ENCODE data around the gene PCYOX1L. TPM values are rescaled to one million over a fixed set of nuclear protein-coding genes. Genes with fewer than 3 reads are reported as not detected.
A peak's percentile ranks its signal among the peaks of the same experiment; 100 is the strongest.

Gene PCYOX1L
- total RNA-seq, 3 donors from 2014 or later, result 3.2 to 6.6 (median 5.2) TPM

GRCh38 chr5:149320791-149321330 is 37.0 kb upstream of the PCYOX1L start:
- no peaks in the 10 kb centered on the region for H3K27me3 ChIP-seq
- H3K4me3 ChIP-seq, result no peak overlapping the region
- peak overlapping the region; percentile 1 to 23 for H3K27ac ChIP-seq
- no peaks in the 10 kb centered on the region for H3K36me3 ChIP-seq
- intact Hi-C loops (cut with DNase I; ENCODE audit: low total_unique reads), result no loop called here
- TF ChIP-seq POLR2AphosphoS5 (IDR thresholded peaks at IDR 0.05), result no peak
- no peak for TF ChIP-seq POLR2A (IDR thresholded peaks at IDR 0.05)
- no peak for TF ChIP-seq CTCF (IDR thresholded peaks at IDR 0.05)
- H3K4me1 ChIP-seq, result peaks cover 0 to 7% of the 10 kb centered on the region in 2 donors
- H3K9me3 ChIP-seq, result no peaks in the 10 kb centered on the region
- peak; percentile 80 to 84 for DNase-seq (ENCODE audit: low spot score in 2 of 2)

DNA sequence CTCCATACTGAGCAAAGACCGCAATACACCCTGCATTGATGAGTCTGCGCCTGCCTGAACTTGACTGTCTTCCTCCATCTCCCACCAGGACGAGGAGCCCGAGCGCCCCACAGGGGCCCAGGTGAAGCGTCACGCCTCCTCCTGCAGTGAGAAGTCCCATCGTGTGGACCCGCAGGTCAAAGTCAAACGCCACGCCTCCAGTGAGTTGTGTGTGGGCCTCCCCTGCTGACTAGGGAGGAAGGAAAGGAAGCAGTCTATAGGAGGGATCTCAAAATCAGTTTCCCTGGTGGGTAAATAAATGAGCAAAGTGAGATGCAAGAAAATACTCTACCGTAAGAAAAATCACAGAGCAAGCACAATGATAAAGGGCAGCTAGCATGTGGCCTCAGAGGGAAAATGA is 35.3 kb upstream of the PCYOX1L start:
- Histone ChIP-seq H3K4me1 (peaks cover 0 to 7% of the 10 kb centered on the region in 2 donors), H3K4me3 (no peak overlapping the region), H3K36me3 (no peaks in the 10 kb centered on the region), H3K27me3 (no peaks in the 10 kb centered on the region), H3K27ac (no peak overlapping the region), H3K9me3 (no peaks in the 10 kb centered on the region)
- intact Hi-C loops (cut with DNase I; ENCODE audit: low total_unique reads), result no loop called here
- TF ChIP-seq POLR2AphosphoS5 (IDR thresholded peaks at IDR 0.05) (no peak), POLR2A (IDR thresholded peaks at IDR 0.05) (no peak), CTCF (IDR thresholded peaks at IDR 0.05) (no peak)
- no peak for DNase-seq (ENCODE audit: low spot score in 2 of 2)

DNA sequence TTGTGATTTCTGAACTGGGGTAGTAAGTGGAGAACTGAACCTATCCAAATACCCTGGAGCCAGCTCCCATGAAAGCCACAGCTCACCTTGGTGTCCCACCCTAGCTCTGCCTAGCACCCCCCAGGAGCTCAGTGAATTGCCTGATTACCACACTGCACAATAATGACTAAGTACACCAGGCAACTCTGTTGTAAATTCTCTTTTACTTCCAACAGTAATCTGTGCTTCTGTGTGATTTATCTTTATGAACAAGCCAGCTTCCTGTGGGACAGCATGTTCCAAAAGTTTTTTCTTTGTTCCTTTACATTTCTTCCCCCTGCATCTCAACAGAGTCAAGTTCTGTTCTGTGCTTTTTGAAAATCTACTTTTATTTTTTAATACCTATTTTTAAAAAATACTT is 34.6 kb upstream of the PCYOX1L start:
- Histone ChIP-seq H3K4me1 (peaks cover 0 to 7% of the 10 kb centered on the region in 2 donors), H3K27me3 (no peaks in the 10 kb centered on the region), H3K27ac (no peak overlapping the region), H3K36me3 (no peaks in the 10 kb centered on the region), H3K9me3 (no peaks in the 10 kb centered on the region), H3K4me3 (no peak overlapping the region)
- TF ChIP-seq POLR2A (IDR thresholded peaks at IDR 0.05) (no peak), CTCF (IDR thresholded peaks at IDR 0.05) (no peak)
- no peak for DNase-seq (ENCODE audit: low spot score in 2 of 2)
- intact Hi-C loops (cut with DNase I; ENCODE audit: low total_unique reads), result no loop called here

GRCh38 chr5:149323621-149324205 is 34.1 kb upstream of the PCYOX1L start:
- no peak for DNase-seq (ENCODE audit: low spot score in 2 of 2)
- no peak for TF ChIP-seq POLR2A (IDR thresholded peaks at IDR 0.05)
- TF ChIP-seq CTCF (IDR thresholded peaks at IDR 0.05), result no peak
- TF ChIP-seq POLR2AphosphoS5 (IDR thresholded peaks at IDR 0.05), result no peak
- Histone ChIP-seq H3K9me3 (no peaks in the 10 kb centered on the region), H3K27me3 (no peaks in the 10 kb centered on the region), H3K36me3 (no peaks in the 10 kb centered on the region), H3K4me3 (no peak overlapping the region), H3K4me1 (peaks cover 0 to 7% of the 10 kb centered on the region in 2 donors), H3K27ac (no peak overlapping the region)
- intact Hi-C loops (cut with DNase I; ENCODE audit: low total_unique reads), result no loop called here

- Histone ChIP-seq H3K27me3 (no peaks in the 10 kb centered on the region), H3K27ac (peak overlapping the region in 1 of 2 donors; percentile 9), H3K4me1 (peaks cover 0 to 7% of the 10 kb centered on the region in 2 donors), H3K36me3 (no peaks in the 10 kb centered on the region), H3K4me3 (no peak overlapping the region), H3K9me3 (no peaks in the 10 kb centered on the region)
- intact Hi-C loops (cut with DNase I; ENCODE audit: low total_unique reads), result no loop called here
- DNase-seq (ENCODE audit: low spot score in 2 of 2), result no peak
- TF ChIP-seq CTCF (IDR thresholded peaks at IDR 0.05) (no peak), POLR2A (IDR thresholded peaks at IDR 0.05) (no peak), POLR2AphosphoS5 (IDR thresholded peaks at IDR 0.05) (no peak)
Observed at GRCh38 chr5:149324641-149325040, 33.2 kb upstream of the PCYOX1L start.

All from breast epithelium (tissue), 4 donors.